Stimulated activated CD4-positive, alpha-beta T cell treated with anti-CD3 and anti-CD28 coated beads, Interleukin-4, amount 100 ng/mL, for 48 hours (primary cell): ENCODE results near the gene RABIF.
A peak's percentile ranks its signal among the peaks of the same experiment; 100 is the strongest.
"Not testable (repeated sequence)": the region's sequence is repeated elsewhere in the genome, so short reads cannot be mapped to it uniquely, and the experiment has no call there.

Experiments
- DNase-seq, 2 donors: peaks; one replicate each; pipeline ENCODE4 v3.0.0-alpha.2; 2020; ENCODE audit warnings: low read depth in 2 of 2

RABIF gene

DNA sequence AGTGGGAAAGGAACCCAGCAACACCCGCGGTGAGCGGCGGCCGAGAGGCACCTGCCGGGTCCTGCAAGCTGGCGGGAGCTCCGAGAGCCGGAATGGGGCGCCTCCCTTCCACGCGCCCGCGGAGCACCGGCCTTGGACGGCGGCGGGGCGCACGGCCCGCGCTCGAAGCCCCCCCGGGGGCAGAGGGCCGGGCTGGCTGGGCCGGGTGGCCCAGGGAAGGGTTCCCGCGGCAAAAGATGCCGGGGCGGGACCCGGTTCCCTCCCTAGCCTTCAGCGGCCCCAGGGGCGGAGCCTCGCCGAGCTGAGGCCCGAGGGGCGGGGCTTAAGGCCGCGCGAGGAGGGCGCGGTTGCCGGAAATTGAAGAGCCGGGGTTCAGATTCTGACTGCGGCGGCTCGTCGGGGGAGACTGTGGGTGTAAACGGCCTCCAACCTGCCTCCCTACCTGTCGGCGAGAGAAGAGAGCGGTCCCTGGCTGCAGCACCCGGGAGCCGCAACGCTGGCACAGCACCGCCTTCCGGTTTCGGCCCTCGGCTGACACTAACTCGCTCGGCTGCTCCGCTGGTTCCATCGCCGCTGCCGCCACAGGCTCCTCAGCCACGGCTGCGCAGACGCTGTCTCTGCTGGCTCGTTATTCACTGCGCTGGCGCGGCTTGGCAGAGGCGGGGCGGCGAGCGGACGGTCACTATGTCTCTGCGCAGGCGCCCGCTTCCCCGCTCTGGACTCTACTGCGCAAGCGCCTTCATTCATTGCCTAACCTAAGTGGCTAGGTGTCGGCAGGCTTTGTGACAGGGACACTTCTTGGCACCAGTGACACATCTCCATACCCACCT lies at the start of gene RABIF:
Gene RABIF, minus strand, starts transcription at position 619 of the 830 bp plus-strand sequence. Its CDS starts 51 bp downstream, at position 568.
- DNase-seq: peak; percentile 94 to 97

DNA sequence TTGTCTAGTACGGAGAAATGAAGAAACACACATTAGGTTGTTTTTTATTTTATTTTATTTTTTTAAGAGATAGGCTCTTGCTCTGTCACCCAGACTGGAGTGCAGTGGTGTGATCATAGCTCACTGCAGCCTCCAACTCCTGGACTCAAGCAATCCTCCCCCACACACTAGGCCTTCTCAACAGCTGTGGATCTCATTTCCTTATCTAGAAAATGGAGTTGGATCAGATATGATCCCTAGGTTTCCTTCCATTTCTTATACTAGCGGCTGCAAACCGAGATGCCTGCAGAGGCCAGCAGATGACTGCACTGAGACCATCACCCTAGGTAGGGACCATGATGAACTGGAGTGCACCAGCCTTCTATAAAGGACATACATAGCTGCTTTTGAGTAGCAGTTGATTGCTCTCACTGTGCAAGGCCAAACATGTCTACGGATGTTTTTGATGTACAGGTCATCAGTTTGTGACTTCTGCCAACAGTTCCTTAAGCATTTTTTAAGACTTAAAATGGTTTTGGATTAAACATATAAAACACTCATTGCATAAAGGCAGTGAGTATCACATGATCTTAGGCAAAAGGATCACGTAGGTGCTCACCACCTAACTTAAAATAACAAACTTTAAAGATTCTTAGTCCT lies 49.5 kb upstream of the RABIF start:
- DNase-seq: no peak

- not testable (repeated sequence) for DNase-seq
Observed at GRCh38 chr1:202936409-202936808, 47.5 kb upstream of the RABIF start.

DNA sequence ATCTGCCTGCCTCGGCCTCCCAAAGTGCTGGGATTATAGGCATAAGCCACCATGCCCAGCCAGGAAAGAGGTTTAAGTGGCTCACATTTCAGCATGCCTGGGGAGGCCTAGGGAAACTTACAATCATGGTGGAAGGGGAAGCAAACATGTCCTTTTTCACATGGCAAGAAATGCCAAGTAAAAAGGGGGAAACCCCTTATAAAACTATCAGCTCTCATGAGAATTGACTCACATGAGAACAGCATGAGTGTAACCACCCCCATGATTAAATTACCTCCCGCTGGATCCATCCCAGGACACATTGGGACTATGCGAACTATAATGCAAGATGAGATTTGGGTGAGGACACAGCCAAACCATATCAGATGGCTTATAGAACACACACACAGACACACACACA lies 46.9 kb upstream of the RABIF start:
- DNase-seq: no peak

GRCh38 chr1:202934755-202935154 lies 45.8 kb upstream of the RABIF start:
- no peak for DNase-seq

- no peak for DNase-seq
Observed at GRCh38 chr1:202932476-202932875, 43.5 kb upstream of the RABIF start.

DNA sequence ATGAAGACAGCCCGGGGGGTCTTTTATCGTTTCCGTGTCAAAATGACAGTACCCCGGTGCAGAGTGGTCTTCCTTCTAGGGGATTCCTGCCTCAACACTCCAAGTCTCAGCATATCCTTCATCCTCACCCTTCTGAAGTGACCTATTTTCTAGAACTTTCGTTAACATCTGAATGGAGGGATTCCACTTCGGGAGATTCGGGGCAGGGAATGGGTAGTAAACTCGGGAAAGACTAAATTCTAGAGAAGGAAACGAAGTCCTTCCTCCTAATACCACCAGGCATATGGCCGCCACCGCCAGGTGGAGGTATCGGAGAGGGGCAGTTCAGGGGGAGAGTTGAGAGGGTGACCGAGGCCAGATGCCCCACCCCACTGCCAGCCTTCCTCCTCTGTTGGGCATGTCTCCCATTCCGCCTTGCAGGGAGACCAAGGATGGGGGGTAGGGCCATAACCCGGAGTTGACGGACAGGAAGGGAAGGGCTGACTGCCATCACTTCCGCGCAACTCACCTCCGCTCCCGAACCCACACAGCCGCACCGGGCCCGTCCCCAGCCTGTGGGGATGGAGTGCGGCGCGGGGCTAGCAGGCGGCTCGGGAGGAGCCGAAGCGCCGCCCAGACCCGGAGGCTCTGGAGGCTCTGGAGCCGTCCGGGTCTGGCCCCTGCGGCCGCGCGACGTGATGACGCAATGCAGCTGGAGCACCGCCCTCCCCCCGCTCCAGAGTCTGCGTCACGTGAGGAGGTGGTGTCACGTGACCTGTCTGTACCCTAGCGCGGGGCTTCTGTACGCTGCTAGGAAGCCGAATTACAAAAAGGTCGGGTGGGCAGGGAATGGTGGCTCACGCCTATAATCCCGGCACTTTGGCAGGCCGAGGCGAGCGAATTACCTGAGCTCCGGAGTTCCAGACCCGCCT lies 37.9 kb upstream of the RABIF start, which contains the start of gene KLHL12:
Gene KLHL12, minus strand, starts transcription at position 654 of the 911 bp plus-strand sequence. CDS start 2,072 bp downstream, outside the sequence.
- peak; percentile 92 to 94 for DNase-seq

- DNase-seq: no peak
Observed at GRCh38 chr1:202923533-202923932, 34.6 kb upstream of the RABIF start.

DNA sequence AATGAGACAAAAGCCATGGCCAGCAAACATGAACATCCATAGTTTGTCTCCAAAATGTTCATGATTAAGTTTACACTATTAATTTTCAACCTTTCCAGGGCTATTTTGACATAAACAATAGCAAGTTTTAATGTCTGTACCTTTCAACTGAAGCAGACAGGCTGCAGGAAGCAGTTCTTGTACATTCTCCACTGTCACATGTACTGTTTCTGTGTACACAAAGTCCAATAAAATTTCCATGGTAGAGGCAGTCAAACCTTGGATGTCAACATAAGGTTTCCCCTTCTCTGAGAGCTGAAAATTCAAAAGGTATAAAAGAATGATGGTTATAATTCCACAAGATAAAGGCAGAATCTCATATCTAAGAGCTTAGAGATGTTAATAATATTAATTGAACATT lies 30.7 kb upstream of the RABIF start:
- no peak for DNase-seq

- no peak for DNase-seq
Observed at GRCh38 chr1:202915146-202915545, 26.2 kb upstream of the RABIF start.

- DNase-seq: not testable (repeated sequence)
Observed at GRCh38 chr1:202912476-202912875, 23.5 kb upstream of the RABIF start.

- DNase-seq: no peak
Observed at GRCh38 chr1:202909494-202909893, 20.5 kb upstream of the RABIF start.

GRCh38 chr1:202908998-202909397 lies 20.0 kb upstream of the RABIF start:
- no peak for DNase-seq

DNA sequence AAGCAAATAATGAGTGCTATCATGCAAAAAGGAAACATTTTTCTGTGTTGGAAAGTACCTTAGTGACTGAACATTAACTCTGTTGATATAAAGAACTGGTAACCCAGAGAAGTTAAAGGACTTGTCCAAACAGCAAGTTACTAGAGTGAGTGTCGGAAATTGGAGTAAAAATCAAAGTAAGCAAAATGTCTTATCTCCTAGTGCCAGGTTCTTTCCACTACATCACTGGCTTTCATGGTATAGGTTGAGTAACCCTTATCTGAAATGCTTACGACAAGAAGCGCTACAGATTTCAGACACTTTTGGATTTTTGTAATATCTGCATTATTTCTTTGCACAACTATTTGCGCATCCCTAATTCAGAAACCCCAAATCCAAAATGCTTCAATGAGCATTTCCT lies 16.4 kb upstream of the RABIF start:
- DNase-seq: no peak

DNA sequence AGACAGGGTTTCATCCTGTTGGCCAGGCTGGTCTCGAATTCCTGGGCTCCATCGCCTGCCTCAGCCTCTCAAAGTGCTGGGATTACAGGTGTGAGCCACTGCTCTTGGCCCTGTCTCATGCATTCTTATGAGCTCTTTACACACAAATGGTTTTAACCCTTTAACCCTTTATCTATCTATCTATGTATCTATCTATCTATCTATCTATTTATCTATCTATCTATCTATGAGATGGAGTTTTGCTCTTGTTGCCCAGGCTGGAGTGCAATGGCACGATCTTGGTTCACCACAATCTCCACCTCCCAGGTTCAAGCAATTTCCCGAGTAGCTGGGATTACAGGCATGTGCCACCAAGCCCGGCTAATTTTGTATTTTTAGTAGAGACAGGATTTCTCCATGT lies 14.9 kb upstream of the RABIF start:
- not testable (repeated sequence) for DNase-seq

DNA sequence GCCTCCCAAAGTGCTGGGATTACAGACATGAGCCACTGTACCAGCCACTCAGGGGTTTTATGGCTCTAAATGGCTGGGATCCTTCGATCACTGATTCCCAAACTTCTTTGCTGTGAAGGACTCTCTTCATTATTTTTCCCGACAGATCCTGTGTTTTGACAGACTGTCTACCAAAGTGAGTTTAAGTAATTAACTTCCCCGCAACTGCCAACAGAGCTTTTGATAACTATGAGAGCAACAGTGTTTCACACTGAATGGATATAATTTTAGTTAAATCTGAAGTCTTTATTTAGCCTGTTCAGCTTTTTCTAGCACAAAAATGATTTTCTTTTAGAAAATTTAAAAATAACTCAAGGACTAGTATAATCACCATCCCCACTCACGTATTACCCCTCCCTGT lies 12.6 kb upstream of the RABIF start:
- DNase-seq: no peak

DNA sequence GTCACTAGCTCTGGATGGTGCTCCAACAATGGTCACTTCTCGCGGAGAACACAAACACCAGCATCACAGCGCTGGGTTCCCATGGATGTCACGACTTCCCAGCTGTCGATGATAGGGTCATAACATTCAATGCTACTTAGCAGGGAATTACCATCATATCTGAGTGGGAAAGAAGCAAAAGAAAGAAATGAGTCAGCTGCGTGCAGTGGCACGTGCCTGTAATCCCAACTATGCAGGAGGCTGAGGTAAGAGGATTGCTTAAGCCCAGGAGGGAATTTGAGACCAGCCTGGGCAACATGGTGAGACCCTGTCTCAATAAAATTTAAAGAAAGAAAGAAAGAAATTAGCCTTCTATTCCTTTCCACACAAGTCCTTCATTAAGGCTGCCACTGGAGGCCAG lies 3.6 kb upstream of the RABIF start:
- DNase-seq: no peak

- DNase-seq: no peak
Observed at GRCh38 chr1:202890392-202890791, 1.4 kb upstream of the RABIF start.

GRCh38 chr1:202888221-202888530 lies 773 bp downstream of the RABIF start:
- no peak for DNase-seq

GRCh38 chr1:202880961-202881460 lies 7.9 kb downstream of the RABIF start:
- no peak for DNase-seq

DNA sequence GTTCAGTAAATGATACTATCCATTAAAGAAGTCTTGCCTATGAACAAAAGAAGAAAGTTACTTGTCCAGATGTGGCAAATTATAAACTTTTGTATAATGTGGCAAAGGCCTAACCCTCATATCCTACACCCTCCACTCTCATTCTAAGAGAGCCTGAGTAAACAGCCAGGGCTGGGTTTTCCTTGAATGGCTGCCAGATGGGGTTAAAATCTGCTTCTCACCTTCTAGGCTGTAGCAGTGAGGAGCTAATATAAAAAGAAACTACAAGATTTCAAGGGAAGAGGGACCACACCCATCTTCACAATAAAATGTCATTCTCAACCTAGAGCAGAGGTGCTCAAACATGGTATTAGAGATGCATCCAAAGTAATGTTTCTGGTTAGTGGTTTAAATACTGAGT lies 8.9 kb downstream of the RABIF start:
- DNase-seq: no peak

DNA sequence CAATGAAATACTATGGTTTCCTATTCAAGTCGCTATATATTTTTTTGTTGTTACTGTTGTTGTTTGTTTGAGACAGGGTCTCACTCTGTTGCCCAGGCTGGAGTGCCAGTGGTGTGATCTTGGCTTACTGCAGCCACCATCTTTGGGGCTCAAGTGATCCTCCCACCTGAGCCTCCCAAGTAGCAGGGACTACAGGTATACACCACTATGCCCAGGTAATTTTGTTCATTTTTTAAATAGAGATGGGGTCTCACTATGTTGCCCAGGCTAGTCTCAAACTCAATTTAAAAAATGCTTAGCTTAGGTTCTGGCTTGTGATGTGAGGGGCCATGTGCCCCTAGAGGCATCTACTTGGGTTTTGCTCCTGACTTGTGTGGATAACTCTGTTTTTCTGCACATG lies 9.8 kb downstream of the RABIF start:
- no peak for DNase-seq
